GM18861 (cell line): ENCODE data around the gene ZFHX2.
"Not testable (repeated sequence)": the region's sequence is repeated elsewhere in the genome, so short reads cannot be mapped to it uniquely, and the experiment has no call there.

Experiments
- ATAC-seq: cut with Tn5 transposase; IDR thresholded peaks from one replicate; pipeline ENCODE4 v1.9.1; 2021; ENCODE audit not compliant: unreplicated experiment

The ZFHX2 gene

GRCh38 chr14:23551266-23552028, at the start of gene ZFHX2:
ZFHX2 (minus strand) TSS chr14:23551765; CDS start chr14:23535325, 16,440 bp downstream.
- peak; percentile 50 for ATAC-seq

GRCh38 chr14:23600806-23601205, 49.2 kb upstream of the ZFHX2 start:
- no peak for ATAC-seq

GRCh38 chr14:23600322-23600707, 48.8 kb upstream of the ZFHX2 start:
- no peak for ATAC-seq

GRCh38 chr14:23594191-23594590, 42.6 kb upstream of the ZFHX2 start:
- ATAC-seq = not testable (repeated sequence)

- ATAC-seq = no peak
These were observed 38.6 kb upstream of the ZFHX2 start for GRCh38 chr14:23590198-23590597.

GRCh38 chr14:23589606-23590005, 38.0 kb upstream of the ZFHX2 start:
- ATAC-seq = no peak

- ATAC-seq = peak; percentile 97
These were observed 37.5 kb upstream of the ZFHX2 start for GRCh38 chr14:23588884-23589598.

- ATAC-seq = not testable (repeated sequence)
These were observed 33.1 kb upstream of the ZFHX2 start for GRCh38 chr14:23584527-23585203.

- not testable (repeated sequence) for ATAC-seq
These were observed 32.4 kb upstream of the ZFHX2 start for GRCh38 chr14:23583761-23584526.

- ATAC-seq = no peak
These were observed 31.6 kb upstream of the ZFHX2 start for GRCh38 chr14:23582906-23583760.

GRCh38 chr14:23580948-23581281, 29.4 kb upstream of the ZFHX2 start:
- no peak for ATAC-seq

- no peak for ATAC-seq
These were observed 28.8 kb upstream of the ZFHX2 start for GRCh38 chr14:23580152-23580926.

GRCh38 chr14:23579739-23580138, 28.2 kb upstream of the ZFHX2 start:
- ATAC-seq = no peak

- no peak for ATAC-seq
These were observed 27.7 kb upstream of the ZFHX2 start for GRCh38 chr14:23579311-23579630.

GRCh38 chr14:23578560-23579310, 27.2 kb upstream of the ZFHX2 start, which contains the start of gene JPH4:
JPH4 (minus strand) TSS chr14:23578790; CDS start chr14:23577453, 1,337 bp downstream.
- ATAC-seq = no peak

GRCh38 chr14:23577710-23578392, 26.3 kb upstream of the ZFHX2 start:
- no peak for ATAC-seq

- ATAC-seq = no peak
These were observed 25.6 kb upstream of the ZFHX2 start for GRCh38 chr14:23577004-23577681.
